SK-N-SH (cell line): Measurements from ENCODE around the gene ATXN2. TPM values are rescaled to one million over a fixed set of nuclear protein-coding genes. Genes with fewer than 3 reads are reported as not detected.

Experiments used
- CTCF ChIA-PET: fragments of 300-600, 350-600 bp; formaldehyde crosslinking; extraction: SDS; loops from one replicate; lab custom pipeline; 2021; lab: Yijun Ruan, JAX
- POLR2A ChIA-PET: fragments of 350-600 bp; sonication (Branson Sonifier 250); formaldehyde crosslinking; extraction: SDS; loops from one replicate; lab custom pipeline; 2020; ENCODE audit warnings: antibody characterized with exemption, inconsistent platforms; lab: Yijun Ruan, JAX
- DNase-seq: peaks from one replicate; pipeline ENCODE4 v3.0.0; 2012
- H2AFZ ChIP-seq: fragments of 200-600 bp; sonication (generic); 2 replicates; pipeline ENCODE4 v1.8.1; 2016; ENCODE audit warnings: antibody characterized with exemption, mild to moderate bottlenecking, low read depth
- H3F3A ChIP-seq: fragments of 200-600 bp; sonication (generic); replicated peaks from 2 replicates; pipeline ENCODE3; 2016; ENCODE audit warnings: antibody characterized with exemption, mild to moderate bottlenecking; ENCODE audit not compliant: insufficient read depth
- H3K27ac ChIP-seq, 2 experiments: fragments of 200-500 bp in 1 of 2; fragments of 200-600 bp in 1 of 2; sonication (Bioruptor generic) in 1 of 2; sonication (generic), shearing (Covaris generic) in 1 of 2; 2 replicates each; pipeline versions ENCODE4 v1.5.1 to v1.6.1; 2014 to 2016; ENCODE audit warnings: low read depth in 2 of 2, inconsistent platforms in 1 of 2, low read length in 1 of 2, mild to moderate bottlenecking in 1 of 2, mixed read lengths in 1 of 2
- H3K27me3 ChIP-seq: fragments of 200-600 bp; sonication (generic), shearing (Covaris generic); 2 replicates; pipeline ENCODE4 v1.6.1; 2016; ENCODE audit warnings: mixed run types; ENCODE audit not compliant: insufficient read depth
- H3K36me3 ChIP-seq, 2 experiments: fragments of 200-500 bp in 1 of 2; fragments of 200-600 bp in 1 of 2; sonication (Bioruptor generic) in 1 of 2; sonication (generic) in 1 of 2; replicated peaks in 1 of 2; 2 replicates each; pipeline versions ENCODE3 to v1.5.1; 2014 to 2016; ENCODE audit warnings: low read length in 1 of 2, mild to moderate bottlenecking in 1 of 2; ENCODE audit not compliant: insufficient read depth in 2 of 2, control insufficient read depth in 1 of 2
- H3K4me1 ChIP-seq, 2 experiments: fragments of 200-500 bp in 1 of 2; fragments of 200-600 bp in 1 of 2; sonication (Bioruptor generic) in 1 of 2; sonication (generic), shearing (Covaris generic) in 1 of 2; 2 replicates each; pipeline versions ENCODE4 v1.5.1 to v1.6.1; 2014 to 2016; ENCODE audit warnings: low read depth in 1 of 2, low read length in 1 of 2, mixed run types in 1 of 2; ENCODE audit not compliant: insufficient read depth in 2 of 2, control insufficient read depth in 1 of 2
- H3K4me2 ChIP-seq: fragments of 200-600 bp; sonication (generic), shearing (Covaris generic); 2 replicates; pipeline ENCODE4 v1.6.1; 2017; ENCODE audit warnings: mixed run types
- H3K4me3 ChIP-seq, 2 experiments: fragments of 200-500 bp in 1 of 2; fragments of 200-600 bp in 1 of 2; sonication (Bioruptor generic) in 1 of 2; sonication (generic), shearing (Covaris generic) in 1 of 2; 2 replicates each; pipeline versions ENCODE4 v1.5.1 to v1.8.1; 2014 to 2016; ENCODE audit warnings: low read depth in 2 of 2, inconsistent platforms in 1 of 2, low read length in 1 of 2, mild to moderate bottlenecking in 1 of 2, mixed read lengths in 1 of 2, moderate library complexity in 1 of 2
- H3K79me2 ChIP-seq: fragments of 200-600 bp; sonication (generic); 2 replicates; pipeline ENCODE4 v1.8.1; 2017; ENCODE audit warnings: mild to moderate bottlenecking; ENCODE audit not compliant: insufficient read depth
- H3K9ac ChIP-seq: fragments of 200-600 bp; sonication (generic); 2 replicates; pipeline ENCODE4 v1.6.1; 2017; ENCODE audit warnings: mixed run types
- H3K9me2 ChIP-seq: fragments of 200-600 bp; sonication (generic); 2 replicates; pipeline ENCODE4 v1.6.1; 2017; ENCODE audit warnings: mixed run types
- H3K9me3 ChIP-seq: fragments of 200-600 bp; sonication (generic); 2 replicates; pipeline ENCODE4 v1.6.1; 2017; ENCODE audit warnings: mixed run types, mild to moderate bottlenecking, moderate library complexity
- H4K20me1 ChIP-seq: fragments of 200-600 bp; sonication (generic); 2 replicates; pipeline ENCODE4 v1.6.1; 2017; ENCODE audit warnings: mild to moderate bottlenecking, mixed run types; ENCODE audit not compliant: insufficient read depth
- EZH2phosphoT487 ChIP-seq: fragments of 200-600 bp; sonication (generic); IDR thresholded peaks from 2 replicates; pipeline ENCODE4 v1.6.1; 2017; ENCODE audit warnings: low read depth, mixed run types, mild to moderate bottlenecking, antibody characterized with exemption, moderate library complexity, borderline replicate concordance
- FOSL2 ChIP-seq: IDR thresholded peaks from 2 replicates; pipeline ENCODE4 v1.4.0; 2012; ENCODE audit warnings: low read depth, mild to moderate bottlenecking, moderate library complexity, borderline replicate concordance
- FOXM1 ChIP-seq: IDR thresholded peaks from 2 replicates; pipeline ENCODE4 v1.4.0; 2012; ENCODE audit warnings: low read depth, mild to moderate bottlenecking
- IRF3 ChIP-seq: fragments of 150-350 bp; IDR thresholded peaks from 2 replicates; pipeline ENCODE4 v1.6.1; 2016; ENCODE audit warnings: mild to moderate bottlenecking, low read depth, low read length
- MEF2A ChIP-seq: IDR thresholded peaks from 2 replicates; pipeline ENCODE4 v1.4.0; 2012; ENCODE audit warnings: low read depth, borderline replicate concordance
- SIN3A ChIP-seq: IDR thresholded peaks from 2 replicates; pipeline ENCODE4 v1.6.1; 2012; ENCODE audit warnings: low read depth, mild to moderate bottlenecking, low read length, moderate library complexity, borderline replicate concordance
- USF1 ChIP-seq: IDR thresholded peaks from 2 replicates; pipeline ENCODE4 v1.4.0; 2012; ENCODE audit warnings: low read depth, borderline replicate concordance
- YY1 ChIP-seq: IDR thresholded peaks from 2 replicates; pipeline ENCODE4 v1.4.0; 2012; ENCODE audit warnings: low read depth, mild to moderate bottlenecking
- ZBTB33 ChIP-seq: IDR thresholded peaks from 2 replicates; pipeline ENCODE4 v1.4.0; 2012; ENCODE audit warnings: low read depth, borderline replicate concordance
- WGBS: methylation state at CpG from one replicate; pipeline ENCODE4 v1.1.6; 2017; ENCODE audit warnings: low lambda C conversion rate; 5-methylcytosine and 5-hydroxymethylcytosine counted together
- polyA plus RNA-seq, 3 experiments: library from polyadenylated mRNA; depleted of rRNA; stranded (reverse); fragments of >200 nt; gene quantifications; 2 replicates each; pipeline ENCODE4 v1.2.3, GENCODE V29; 2012
- TF ChIP-seq, protein P1 (sequence below): IDR thresholded peaks from 2 replicates; pipeline ENCODE4; 2012
- TF ChIP-seq, protein P2 (sequence below): fragments of 200-600 bp; sonication (generic); IDR thresholded peaks from 2 replicates; pipeline ENCODE4 v1.6.1; 2017; ENCODE audit warnings: antibody characterized with exemption, mild to moderate bottlenecking, moderate library complexity
- TF ChIP-seq, protein P3 (sequence below): IDR thresholded peaks from 2 replicates; pipeline ENCODE4 v1.6.1; 2012; ENCODE audit warnings: mild to moderate bottlenecking, low read depth, low read length, moderate library complexity

ATXN2 gene
- polyA plus RNA-seq, 1 of the 3 experiments (the other 2 are of a cell fraction) = 35.7 TPM

DNA sequence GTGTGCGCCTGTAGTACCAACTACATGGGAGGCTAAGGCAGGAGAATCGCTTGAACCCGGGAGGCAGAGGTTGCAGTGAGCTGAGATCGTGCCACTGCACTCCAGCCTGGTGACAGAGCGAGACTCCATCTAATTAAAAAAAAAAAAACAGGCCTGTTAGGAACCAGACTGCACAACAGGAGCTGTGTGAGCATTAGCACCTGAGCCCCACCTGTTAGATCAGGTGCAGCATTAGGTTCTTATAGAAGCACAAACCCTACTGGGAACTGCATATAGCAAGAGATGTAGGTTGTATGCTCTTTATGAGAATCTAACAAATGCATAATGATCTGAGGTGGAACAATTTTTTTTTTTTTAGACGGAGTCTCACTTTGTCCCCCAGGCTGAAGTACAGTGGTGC is 8.6 kb downstream of the ATXN2 start:
- peaks cover 0 to 1% of the 10 kb centered on the region in 2 experiments; a peak in 2 of 4 replicates for H3K4me1 ChIP-seq
- no peaks in the 10 kb centered on the region for H3K27me3 ChIP-seq
- ChIA-PET CTCF (no interaction called here), POLR2A (no interaction called here)
- H3K79me2 ChIP-seq = peaks cover 100% of the 10 kb centered on the region
- H3F3A ChIP-seq = peaks cover 13% of the 10 kb centered on the region
- no peak overlapping the region for H2AFZ ChIP-seq
- H4K20me1 ChIP-seq = peaks cover 100% of the 10 kb centered on the region
- H3K4me3 ChIP-seq = no peak overlapping the region
- peaks cover 0 to 12% of the 10 kb centered on the region in 2 experiments for H3K36me3 ChIP-seq
- H3K4me2 ChIP-seq = no peak overlapping the region
- H3K9ac ChIP-seq = no peak overlapping the region
- 87% methylated on average over 6 of the region's 6 CpGs for WGBS
- DNase-seq = no peak
- H3K9me3 ChIP-seq = no peaks in the 10 kb centered on the region
- no peaks in the 10 kb centered on the region for H3K9me2 ChIP-seq
- no peak overlapping the region for H3K27ac ChIP-seq
- TF ChIP-seq, protein P1, sequence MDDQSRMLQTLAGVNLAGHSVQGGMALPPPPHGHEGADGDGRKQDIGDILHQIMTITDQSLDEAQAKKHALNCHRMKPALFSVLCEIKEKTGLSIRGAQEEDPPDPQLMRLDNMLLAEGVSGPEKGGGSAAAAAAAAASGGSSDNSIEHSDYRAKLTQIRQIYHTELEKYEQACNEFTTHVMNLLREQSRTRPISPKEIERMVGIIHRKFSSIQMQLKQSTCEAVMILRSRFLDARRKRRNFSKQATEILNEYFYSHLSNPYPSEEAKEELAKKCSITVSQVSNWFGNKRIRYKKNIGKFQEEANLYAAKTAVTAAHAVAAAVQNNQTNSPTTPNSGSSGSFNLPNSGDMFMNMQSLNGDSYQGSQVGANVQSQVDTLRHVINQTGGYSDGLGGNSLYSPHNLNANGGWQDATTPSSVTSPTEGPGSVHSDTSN = no peak
- TF ChIP-seq FOXM1 (no peak), IRF3 (no peak)
- TF ChIP-seq, protein P2, sequence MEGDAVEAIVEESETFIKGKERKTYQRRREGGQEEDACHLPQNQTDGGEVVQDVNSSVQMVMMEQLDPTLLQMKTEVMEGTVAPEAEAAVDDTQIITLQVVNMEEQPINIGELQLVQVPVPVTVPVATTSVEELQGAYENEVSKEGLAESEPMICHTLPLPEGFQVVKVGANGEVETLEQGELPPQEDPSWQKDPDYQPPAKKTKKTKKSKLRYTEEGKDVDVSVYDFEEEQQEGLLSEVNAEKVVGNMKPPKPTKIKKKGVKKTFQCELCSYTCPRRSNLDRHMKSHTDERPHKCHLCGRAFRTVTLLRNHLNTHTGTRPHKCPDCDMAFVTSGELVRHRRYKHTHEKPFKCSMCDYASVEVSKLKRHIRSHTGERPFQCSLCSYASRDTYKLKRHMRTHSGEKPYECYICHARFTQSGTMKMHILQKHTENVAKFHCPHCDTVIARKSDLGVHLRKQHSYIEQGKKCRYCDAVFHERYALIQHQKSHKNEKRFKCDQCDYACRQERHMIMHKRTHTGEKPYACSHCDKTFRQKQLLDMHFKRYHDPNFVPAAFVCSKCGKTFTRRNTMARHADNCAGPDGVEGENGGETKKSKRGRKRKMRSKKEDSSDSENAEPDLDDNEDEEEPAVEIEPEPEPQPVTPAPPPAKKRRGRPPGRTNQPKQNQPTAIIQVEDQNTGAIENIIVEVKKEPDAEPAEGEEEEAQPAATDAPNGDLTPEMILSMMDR = no peak
- TF ChIP-seq, protein P3, sequence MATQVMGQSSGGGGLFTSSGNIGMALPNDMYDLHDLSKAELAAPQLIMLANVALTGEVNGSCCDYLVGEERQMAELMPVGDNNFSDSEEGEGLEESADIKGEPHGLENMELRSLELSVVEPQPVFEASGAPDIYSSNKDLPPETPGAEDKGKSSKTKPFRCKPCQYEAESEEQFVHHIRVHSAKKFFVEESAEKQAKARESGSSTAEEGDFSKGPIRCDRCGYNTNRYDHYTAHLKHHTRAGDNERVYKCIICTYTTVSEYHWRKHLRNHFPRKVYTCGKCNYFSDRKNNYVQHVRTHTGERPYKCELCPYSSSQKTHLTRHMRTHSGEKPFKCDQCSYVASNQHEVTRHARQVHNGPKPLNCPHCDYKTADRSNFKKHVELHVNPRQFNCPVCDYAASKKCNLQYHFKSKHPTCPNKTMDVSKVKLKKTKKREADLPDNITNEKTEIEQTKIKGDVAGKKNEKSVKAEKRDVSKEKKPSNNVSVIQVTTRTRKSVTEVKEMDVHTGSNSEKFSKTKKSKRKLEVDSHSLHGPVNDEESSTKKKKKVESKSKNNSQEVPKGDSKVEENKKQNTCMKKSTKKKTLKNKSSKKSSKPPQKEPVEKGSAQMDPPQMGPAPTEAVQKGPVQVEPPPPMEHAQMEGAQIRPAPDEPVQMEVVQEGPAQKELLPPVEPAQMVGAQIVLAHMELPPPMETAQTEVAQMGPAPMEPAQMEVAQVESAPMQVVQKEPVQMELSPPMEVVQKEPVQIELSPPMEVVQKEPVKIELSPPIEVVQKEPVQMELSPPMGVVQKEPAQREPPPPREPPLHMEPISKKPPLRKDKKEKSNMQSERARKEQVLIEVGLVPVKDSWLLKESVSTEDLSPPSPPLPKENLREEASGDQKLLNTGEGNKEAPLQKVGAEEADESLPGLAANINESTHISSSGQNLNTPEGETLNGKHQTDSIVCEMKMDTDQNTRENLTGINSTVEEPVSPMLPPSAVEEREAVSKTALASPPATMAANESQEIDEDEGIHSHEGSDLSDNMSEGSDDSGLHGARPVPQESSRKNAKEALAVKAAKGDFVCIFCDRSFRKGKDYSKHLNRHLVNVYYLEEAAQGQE = no peak
- TF ChIP-seq, all 33 proteins: peak for 0

GRCh38 chr12:111589601-111590000 is 9.5 kb downstream of the ATXN2 start:
- DNase-seq = no peak
- peaks cover 0 to 3% of the 10 kb centered on the region in 2 experiments for H3K36me3 ChIP-seq
- H3K9me2 ChIP-seq = no peaks in the 10 kb centered on the region
- H3F3A ChIP-seq = peaks cover 14% of the 10 kb centered on the region
- 98% methylated on average over 9 of the region's 9 CpGs for WGBS
- H3K9me3 ChIP-seq = no peaks in the 10 kb centered on the region
- H3K4me1 ChIP-seq = no peaks in the 10 kb centered on the region; a peak in 2 of 4 replicates
- no peak overlapping the region for H2AFZ ChIP-seq
- ChIA-PET POLR2A (interaction anchor here (0.6 kb wide), 1 partner anchor 73 kb away, joined by 3 read pairs; no protein-coding TSS in a partner anchor), CTCF (interaction anchor here (1.5 kb wide), 1 partner anchor 21 kb away, joined by 3 read pairs; no protein-coding TSS in a partner anchor)
- H4K20me1 ChIP-seq = peaks cover 100% of the 10 kb centered on the region
- peaks cover 100% of the 10 kb centered on the region for H3K79me2 ChIP-seq
- no peaks in the 10 kb centered on the region for H3K27me3 ChIP-seq
- H3K9ac ChIP-seq = no peak overlapping the region
- no peak overlapping the region for H3K27ac ChIP-seq
- H3K4me3 ChIP-seq = no peak overlapping the region
- no peak overlapping the region for H3K4me2 ChIP-seq
- TF ChIP-seq MEF2A (no peak), YY1 (no peak), SIN3A (no peak), FOSL2 (no peak), ZBTB33 (no peak), EZH2phosphoT487 (no peak), USF1 (no peak)
- TF ChIP-seq, protein P2 = no peak
